Measurements from ENCODE around the gene CROCC2.

CROCC2 gene

DNA sequence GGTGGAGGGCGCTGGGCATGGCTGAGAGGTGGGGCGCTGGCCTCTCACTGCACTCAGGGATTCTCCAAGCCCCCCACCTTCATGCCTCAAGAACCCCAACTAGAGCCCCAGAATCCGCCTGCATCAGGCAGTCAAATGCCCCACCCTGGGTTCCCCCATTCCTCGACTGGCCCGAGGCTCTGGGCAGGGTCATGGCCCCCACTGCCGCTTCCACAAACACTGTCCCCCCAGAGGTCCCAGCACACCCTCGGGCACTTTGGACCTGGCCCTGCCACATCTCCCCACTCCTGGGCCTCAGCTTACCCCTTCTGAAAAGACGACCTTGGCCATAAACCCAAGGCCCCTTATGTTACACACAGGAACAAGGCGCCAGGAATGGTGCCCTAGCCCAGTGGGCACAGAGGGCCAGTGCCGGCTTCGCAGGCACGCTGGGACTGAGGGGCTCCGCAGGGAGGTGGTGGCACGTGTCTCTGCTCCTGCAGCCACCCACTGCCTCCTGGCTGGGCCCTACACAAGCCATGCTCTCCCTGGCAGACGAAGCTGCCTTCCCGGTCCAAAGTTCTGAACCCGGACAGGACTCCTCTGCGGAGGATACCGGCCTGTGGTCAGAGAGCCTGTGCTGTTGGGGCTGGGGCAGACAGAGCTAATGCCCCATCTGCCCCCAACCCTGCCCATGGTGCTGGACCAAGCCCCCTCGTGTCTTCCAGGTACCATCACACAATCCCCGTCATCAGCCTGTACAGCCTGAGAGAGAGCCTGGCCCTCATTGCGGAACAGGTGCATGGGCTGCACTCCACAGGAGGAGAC, 30.7 kb upstream of the CROCC2 start:
- DNase-seq (ENCODE audit: low read depth) = no peak

DNA sequence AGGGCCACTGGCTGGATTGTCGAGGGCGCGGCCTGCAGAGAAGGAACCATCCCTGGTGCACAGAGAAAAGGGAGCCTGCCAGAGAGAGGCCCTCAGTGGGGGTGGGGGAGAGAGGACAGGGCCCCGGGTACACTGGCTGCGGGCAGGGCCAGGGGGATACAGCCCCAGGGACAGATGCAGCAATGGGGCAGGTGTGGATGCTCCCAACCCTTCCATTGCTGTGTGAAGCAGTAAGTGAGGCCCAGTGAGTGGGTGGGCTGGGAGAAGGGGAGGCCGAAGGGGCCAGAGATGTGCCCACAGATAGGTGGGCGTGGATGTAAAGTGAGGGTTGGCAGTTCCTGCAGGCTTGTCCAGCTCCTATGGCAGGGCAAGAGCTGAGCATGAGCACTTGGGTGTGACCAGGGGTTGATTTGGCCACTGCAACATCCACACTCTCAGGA, 30.1 kb upstream of the CROCC2 start:
- DNase-seq (ENCODE audit: low read depth) = no peak

DNA sequence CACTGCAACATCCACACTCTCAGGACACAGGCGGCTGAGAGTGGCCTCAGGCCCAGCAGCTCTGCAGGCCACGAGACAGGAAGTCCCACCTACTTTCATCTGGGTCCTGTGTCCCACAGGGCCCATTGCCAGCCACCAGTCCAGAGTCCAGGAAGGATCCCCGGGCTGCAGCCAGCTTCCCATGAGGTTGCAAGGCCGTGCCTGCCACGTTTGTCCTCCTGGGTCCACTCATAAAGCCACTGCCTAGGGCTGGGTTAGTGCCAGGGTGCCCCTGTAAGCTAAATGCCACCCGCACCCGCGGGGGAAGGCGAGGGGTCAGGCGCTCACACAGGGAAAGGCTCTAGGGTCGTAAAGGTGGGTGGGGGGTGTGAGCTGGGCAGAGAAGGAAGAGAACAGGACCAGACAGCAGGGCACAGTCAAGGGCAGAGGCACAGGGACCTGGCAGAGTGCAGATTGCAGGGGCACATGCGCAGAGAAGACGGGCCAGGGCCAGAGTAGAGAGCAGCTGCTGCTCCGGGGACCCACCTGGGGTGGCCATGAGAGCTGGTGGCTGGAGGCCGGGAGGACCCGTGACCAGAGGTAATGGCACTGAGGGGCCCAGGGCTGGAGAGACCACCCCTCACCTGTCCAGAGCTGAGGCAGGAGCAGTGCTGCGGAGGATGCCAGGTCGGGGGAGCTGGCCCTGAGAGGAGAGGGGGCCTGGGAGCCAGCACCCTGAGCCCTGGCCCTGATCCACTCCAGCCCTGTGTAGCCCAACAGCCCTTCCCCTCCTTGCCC, 29.5 kb upstream of the CROCC2 start:
- no peak for DNase-seq (ENCODE audit: low read depth)

DNA sequence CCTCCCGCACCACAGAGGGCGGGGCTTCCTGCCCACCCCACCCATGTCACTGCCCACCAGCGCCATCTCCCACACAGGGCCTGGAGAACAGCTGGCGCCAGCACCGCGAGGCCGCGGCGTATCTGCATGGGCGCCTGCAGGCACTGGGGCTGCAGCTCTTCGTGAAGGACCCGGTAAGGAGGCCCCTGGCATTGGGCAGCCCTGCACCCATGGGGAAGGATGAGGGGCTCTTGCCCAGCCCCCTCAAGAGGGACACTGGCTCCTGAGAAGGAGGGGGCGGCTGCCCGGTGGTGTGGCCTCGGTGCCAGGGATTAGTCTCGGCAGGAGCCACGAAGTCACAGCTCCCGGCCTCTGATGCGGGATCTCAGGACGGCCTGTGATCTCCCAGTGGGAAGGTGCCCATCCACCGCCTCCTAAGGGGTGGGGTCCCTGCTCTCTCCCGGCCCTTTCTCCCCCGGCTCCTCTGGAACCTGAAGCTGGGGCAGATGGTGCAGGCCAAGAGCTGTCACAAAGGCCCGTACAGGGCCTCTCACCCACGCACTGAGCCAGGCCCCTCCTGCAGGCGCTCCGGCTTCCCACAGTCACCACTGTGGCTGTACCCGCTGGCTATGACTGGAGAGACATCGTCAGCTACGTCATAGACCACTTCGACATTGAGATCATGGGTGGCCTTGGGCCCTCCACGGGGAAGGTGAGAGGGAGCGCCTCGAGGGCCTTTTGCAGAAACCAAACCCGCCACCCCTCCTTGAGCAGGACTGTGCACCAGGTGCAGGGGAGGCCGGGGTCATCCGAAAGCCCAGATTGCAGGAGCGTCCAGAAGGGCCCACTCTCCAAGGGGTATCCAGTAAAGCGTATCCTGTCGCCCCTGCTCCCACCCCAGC, 28.4 kb upstream of the CROCC2 start:
- no peak for DNase-seq (ENCODE audit: low read depth)

DNA sequence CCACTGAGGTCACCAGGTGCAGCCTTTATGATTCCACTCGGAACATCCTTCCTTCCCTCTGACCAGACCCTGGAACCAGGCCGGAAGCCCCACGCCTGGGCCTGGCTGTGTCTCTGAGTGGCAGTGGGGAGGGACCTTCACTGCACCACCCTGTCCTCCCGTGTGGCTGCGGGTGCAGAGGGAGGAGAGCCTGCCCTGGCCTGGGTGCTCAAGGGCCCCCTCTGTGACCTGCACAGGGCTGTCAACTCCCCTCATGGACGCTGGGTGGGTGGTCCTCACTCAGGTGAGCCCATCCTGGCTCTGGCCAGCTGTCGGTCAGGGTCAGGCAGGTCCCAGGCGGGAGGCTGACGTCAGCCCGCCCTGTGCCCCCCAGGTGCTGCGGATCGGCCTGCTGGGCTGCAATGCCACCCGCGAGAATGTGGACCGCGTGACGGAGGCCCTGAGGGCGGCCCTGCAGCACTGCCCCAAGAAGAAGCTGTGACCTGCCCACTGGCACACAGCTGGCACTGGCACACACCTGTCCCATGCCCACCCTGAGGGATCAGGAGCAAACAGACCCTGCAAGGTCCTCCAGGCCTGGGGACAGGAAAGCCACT, 27.7 kb upstream of the CROCC2 start:
- no peak for DNase-seq (ENCODE audit: low read depth)

DNA sequence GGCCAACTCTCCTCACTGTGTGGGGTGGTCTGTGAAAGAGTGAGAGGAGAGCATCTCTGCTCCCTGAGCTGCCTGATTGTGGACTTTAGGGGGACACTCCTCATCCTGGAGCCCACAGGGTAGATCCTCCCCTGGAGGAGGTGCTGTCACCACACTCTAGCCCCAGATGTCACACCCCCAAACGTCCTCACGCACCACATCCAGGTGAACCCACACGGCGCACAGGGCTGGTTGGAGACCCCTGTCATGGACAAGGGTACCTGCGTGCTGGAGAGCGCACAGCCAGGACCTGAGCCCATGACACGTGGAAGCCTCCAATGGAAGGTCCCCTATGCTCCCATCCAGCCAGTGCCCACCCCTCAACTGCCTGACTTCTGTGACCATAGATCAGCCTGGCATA, 27.0 kb upstream of the CROCC2 start:
- no peak for DNase-seq (ENCODE audit: low read depth)

DNA sequence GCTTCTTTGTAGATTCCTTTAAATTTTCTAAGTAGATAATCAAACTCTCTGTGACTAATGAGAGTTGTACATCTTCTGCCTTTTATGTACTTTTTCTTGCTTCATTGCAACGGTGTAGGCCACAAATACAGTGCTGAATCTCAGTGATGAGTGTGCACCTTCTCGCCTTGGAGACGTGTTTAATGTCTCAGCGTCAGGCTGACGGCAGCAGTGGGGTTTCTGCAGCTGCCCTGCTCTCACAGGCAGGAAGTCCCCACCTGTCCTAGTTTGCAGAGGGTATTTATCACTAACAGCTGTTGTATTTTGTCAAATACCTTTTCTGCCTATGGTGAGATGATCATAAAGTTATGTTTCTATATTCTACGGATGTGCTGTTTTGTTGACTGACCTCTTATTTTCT, 24.2 kb upstream of the CROCC2 start:
- no peak for DNase-seq (ENCODE audit: low read depth)

DNA sequence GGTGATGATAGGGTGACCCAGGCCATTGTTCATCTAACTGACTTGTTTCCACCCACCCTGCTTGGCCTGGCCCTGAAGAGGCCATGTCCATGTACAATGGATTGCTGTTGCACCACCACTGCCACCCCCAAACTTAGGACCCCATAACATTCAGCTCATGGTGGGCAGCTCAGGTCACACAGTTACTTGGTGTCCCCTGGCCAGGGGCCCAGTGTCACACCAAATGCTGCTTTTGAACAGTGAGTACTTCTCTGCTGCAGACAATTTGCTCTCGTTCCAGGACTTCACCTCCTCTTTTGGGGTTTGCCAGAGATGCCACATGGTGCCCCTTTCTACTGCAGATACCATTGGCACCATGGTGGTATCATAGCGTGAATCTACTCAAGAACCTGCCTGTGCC, 21.9 kb upstream of the CROCC2 start:
- no peak for DNase-seq (ENCODE audit: low read depth)

DNA sequence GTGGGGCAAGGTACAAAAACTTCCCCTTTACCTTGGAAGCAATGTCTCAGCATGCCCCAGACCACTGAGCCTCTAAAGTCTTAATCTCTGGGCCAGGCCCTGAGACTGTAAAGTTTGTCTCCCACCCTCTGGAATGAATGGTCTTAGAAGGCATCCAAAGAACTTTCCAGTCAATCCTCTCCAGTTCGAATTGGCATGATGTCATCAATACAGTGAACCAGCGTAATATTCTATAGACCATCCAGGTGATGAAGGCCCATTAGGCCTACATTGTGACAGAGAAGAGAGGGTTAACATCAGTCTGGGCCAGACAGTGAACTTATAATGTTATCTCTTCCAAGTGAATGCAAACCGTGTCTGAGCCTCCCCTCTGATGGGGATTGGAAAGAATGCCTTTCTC, 21.4 kb upstream of the CROCC2 start:
- no peak for DNase-seq (ENCODE audit: low read depth)

DNA sequence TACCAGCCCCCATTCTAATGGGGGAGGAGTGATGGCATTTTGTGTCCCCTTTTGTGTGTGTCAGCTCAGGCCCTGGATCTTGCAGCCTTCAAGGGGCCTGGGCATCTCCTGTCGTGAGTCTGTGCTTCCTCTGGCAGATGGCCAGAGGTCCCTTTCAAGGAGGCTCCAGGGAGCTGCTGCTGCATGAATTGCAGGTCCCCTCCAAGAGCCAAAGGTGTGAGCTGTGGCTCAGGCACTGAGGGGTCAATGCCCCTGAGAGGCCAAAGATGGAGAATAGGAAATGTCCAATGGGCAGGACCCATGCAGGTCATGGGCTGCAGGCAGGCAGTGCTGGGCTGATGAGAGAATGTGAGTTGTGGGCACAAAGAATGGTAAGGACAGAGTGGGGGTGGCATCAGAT, 20.6 kb upstream of the CROCC2 start:
- no peak for DNase-seq (ENCODE audit: low read depth)

DNA sequence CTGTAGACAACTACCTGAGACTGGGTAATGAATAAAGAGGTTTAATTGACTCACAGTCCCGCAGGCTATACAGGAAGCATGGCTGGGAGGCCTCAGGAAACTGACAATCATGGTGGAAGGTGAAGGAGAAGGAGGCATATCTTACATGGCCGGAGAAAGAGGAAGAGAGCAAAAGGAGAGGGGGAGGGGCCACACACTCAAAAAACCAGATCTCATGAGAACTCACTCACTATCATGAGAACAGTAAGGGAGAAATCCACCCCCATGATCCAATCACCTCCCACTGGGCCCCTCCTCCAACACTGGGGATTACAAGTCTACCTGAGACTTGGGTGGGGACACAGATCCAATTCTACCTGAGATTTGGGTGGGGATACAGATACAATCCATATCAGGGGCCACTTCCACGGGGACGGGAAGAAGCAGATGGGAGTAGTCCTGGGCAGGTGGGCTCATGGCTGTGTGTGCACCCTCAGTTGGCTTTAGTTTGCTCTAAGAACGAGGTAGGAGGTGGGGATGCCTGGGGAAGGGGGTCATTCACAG, 20.0 kb upstream of the CROCC2 start:
- DNase-seq (ENCODE audit: low read depth) = no peak

DNA sequence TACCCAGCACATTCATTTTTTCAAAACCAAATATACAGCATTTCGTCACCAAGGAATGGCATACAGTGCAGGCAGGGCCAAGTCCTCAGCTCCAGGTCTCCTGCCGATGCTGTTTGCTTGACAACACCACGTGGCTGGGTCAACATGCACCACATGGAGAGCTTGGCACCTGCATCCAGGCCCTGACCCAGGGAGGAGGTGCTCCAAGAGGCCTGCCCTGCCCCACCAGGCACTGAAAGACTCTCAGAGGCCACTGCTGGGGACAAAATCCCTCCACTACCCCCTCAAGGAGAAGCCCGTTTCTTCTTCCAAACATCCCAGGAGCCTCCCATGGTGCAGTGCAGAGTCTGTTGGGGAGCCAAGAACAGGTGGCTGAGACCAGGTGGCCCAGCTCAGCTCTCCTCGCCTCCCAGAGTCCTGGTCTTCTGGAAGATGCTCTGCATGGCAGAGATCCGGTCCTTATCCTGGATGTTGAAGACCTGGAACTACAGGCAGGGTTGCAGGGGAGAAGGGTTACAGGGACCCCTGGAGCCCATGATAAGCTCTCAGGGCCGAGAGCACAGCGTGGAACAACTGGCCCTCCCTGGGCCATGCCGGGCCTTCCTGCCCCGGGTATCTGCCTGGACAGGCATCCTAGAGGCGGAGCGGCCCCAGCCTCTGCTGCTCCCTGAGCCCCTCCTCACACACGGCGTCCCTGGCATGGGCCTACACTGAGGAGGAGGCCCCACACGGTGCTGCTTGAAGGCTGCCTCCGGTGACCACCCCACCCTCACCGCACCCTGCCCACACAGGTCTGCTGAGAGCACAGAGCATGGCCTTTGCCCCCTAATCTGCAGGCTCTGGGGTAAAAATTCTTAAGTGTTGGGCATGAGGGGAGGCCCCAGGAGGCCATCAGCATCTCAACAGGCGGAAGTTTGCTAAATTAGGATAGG, 19.2 kb upstream of the CROCC2 start:
- no peak for DNase-seq (ENCODE audit: low read depth)

DNA sequence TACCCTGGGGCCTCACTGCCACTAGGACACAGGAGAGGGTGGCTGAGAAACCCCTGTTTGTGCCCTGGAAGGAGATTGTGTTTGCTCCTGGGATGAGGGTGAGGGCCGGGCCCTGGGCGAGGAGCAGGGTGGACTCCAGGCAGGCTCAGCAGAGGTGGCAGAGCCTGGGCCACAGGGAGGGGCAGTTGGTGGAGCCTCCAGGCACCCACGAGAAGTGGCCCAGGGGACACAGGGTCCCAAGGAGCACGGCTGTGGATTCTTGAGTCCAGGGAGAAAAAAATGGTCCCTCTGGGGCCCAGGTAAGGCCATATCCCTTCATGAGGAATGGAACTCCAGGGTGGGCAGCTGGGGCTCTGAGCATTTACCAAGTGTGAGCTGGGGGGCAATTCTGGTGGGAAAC, 18.5 kb upstream of the CROCC2 start:
- no peak for DNase-seq (ENCODE audit: low read depth)

DNA sequence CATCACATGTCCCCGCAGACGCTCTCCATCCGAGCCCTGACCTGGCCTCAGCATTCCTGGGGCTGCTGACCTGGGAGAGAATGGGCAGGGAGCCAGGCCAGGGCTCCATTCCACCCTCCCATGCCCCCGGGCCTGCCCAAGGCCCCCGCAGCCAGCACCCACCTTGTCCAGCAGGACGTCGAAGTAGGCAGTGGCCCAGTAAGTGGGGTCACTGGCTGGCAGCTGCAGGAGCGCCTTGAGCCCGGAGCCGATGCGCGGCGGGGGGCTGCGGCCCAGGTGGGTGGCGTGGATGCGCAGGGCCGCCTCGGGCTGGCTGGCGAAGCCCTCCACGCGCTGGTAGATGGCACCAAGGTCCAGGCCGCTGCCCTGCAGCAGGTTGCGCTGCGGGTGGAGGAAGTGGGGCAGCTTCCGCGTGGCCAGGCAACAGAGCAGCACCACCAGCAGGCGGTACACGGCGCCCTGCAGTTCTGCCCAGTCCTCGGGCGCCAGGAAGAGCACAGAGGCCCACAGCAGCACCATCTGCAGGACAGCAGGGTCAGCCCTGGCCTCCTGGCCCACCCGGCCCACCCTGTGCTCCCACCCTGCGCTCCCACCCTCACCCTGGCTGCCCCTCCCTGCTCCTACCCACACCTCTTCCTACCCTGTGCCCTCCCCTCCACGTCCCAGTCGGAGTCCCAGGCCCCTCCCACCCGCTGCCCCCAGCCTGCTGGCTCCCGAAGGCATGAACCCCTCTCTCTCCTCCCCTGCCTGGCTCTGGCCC, 17.8 kb upstream of the CROCC2 start:
- DNase-seq (ENCODE audit: low read depth) = no peak

DNA sequence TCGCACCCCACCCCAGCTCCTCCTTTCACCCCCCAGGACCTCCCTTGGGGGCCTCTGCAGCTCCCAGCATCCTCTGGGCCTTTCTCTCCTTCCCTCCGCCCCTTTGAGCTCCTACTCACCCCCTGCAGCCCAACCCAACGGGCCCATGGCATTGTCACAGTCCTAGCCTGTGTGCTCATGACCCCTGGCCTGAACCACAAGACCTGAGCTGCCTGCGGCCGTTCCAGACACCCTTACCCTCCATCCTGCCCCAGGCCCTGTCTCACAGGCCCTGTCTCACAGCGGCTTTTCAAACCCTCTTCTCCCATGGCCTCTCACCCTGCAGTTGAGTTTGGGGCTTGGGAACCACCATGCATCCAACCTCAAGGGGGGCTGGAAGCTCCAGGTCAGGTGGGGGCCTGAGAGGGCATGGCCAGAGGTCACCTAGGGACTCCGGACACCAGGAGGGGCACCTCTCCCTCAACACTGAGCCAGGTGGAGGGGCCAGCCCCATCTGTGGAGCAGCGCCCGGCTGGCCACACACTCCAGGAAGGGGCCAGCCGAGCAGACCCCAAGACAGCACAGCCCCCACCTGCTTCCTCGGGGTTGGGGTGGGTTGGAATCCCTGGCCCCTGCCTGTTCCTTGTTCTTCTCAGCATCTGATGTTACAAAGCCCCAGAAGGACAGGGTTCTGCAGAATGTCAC, 17.1 kb upstream of the CROCC2 start:
- DNase-seq (ENCODE audit: low read depth) = no peak

DNA sequence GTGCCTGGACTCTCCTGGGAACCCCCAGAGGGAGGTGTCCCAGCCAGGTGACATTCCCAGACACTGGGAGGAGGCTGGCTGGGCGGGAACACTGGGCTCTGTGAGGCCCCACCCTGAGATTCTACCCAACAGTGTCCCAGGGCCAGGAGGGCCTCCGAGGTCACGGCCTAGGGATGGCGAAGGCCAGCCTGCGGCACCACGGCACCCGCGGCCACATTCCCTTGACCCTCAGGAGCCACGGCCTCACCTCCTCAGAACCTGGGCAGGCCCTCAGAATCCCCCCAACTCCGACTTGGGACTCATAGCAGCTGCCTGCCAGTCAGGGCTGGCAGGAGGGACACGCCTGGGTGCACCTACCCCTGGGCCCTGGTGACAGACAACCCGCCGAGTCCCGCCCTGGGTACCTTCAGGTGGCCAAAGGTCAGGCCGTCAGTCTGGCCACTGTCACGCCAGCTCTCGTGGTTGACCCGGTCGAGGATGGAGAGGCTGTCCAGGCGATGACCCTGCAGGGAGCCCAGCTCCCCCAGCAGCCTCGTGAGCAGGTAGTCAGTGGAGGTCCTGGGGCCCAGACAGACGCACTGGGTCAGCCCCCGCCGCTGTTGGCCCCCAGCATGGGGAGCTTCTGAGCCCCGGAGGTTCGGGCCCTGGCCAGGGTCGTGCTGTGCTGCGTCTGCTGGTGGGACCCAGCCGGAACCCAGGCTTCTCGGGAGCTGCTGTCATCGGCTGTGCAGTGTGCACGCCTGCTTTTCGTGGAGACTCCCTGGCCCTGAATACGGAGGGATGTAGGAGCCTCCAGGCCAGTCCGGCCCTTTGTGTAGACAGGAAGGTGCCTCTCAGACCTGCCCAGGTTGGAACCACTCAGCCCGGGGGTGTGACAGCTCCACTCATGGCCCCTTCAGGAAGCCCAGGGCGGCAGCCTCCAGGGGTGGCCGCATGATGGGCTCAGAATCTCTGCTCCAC, 16.3 kb upstream of the CROCC2 start:
- no peak for DNase-seq (ENCODE audit: low read depth)

DNA sequence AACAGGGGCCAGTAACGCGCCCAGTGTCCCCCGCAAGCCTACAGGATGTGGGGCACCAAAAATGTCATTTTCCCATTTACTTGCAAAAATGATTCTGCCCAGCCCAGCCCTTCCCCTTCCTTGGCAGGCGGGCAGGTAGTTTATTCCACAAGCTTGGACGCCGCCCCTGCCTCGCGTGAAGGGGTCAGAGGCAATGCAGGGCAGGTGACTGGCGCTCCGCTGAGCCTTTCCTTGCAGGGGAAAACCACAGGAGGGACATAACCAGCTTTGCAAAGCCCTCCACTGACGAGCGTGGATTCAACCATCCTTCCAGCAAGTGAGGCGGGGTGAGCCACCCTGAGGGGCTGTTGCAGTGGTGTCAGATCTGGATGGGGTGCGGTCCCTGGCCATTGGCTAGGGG, 15.4 kb upstream of the CROCC2 start:
- no peak for DNase-seq (ENCODE audit: low read depth)
